ENCODE results near the gene SETD1A.

SETD1A gene

DNA sequence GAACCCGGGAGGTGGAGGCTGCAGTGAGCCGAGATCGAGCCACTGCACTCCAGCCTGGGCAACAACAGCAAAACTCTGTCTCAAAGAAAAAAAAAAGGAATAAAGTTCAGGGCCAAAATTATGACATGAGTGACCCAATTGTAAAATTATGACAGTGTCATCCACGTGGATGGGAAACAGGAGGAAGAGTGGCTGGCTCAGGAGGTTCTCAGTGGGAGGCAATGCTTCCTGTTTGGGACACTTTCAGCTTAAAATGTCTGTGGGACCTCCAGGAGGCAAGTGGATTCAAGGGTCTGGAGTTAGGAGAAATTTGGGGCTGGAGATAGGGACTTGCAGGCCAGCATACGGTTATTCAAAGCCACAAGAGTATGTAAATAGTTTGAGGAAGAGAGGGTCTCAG lies 67.8 kb downstream of the SETD1A start:
- DNase-seq: no peak

DNA sequence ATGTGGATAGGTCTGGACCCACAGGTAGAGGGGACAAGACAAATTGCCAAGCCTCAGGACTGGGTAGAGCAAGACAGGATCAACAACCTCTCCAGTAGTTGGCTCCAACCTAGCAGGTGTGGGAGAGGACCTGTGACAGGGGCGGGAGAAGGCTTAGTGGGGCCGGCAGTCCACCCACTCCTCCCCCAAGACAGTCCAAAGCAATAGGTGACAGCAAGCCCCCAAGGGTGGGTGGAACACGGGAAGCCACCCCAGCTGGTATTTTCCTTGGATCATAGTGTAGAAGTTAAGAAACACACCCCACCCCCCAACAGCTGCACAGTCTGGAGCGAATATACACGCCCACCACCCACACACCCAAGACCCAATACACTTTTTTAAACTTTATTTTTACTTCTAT lies 71.7 kb downstream of the SETD1A start:
- DNase-seq: no peak

DNA sequence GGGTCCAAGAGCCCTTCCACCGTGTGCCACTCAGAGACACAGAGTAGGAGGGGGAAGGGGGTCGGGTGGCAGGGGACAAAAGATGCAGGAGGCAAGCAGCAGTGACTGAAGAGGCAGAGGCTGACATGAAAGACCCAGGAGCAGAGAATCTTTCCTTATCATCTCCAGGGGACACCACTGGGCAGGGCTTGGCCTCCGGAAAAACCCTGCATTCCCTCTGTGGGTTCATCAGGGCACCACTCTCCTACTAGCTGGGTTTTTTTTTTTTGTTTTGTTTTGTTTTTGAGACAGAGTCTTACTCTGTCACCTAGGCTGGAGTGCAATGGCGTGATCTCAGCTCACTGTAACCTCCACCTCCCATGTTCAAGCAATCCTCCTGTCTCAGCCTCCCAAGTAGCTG lies 73.7 kb downstream of the SETD1A start:
- DNase-seq: no peak

DNA sequence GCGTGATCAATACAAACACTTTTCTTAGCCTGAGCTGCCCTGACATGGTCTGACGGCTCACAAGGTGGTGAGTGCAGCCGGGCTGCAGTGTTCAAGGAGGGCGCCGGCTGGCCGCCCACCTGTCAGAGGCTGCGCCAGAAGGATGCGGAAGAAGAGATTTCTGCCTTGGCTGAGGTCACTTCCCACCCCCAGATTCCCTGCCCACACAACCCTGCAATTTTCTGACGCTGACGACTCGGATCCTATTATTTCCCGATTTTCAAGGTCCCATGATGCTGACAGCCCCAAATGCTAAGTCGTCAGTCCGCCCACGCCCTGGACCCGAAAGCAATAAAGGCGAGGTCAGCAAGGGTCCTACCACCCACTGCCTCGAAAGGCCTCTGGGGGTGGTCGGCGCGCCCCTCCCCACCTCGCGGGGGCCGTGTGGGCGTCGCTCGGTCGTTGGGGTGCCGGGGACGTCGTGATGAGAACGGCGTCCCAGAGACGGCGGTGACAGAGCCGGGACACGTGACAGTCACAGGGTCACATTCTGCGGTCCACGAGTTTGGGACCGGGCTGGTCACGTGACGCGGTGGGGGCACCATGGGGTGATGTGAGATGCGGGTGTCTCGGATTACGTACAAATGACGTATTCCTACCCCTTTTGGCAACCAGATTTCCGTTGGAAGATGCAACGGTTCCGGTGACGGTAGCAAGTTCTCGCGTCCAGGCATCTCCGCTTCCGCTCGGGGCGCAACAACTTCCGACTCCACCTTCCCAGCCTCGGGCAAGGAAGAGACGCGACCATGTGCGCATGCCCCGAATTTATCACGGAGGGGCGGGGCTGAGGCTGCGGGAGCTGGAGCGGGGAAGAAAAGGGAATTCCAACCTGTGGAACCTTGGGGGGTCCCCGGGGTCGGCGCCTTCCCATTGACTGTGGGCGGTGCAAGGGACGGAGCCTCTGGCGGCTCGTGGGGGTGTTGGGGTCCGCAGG lies 75.5 kb downstream of the SETD1A start, which contains the start of gene STX4:
STX4 (plus strand) TSS at position 823 of the 973 bp plus-strand sequence. CDS start 248 bp downstream, outside the sequence.
- peak; percentile 82 for DNase-seq

DNA sequence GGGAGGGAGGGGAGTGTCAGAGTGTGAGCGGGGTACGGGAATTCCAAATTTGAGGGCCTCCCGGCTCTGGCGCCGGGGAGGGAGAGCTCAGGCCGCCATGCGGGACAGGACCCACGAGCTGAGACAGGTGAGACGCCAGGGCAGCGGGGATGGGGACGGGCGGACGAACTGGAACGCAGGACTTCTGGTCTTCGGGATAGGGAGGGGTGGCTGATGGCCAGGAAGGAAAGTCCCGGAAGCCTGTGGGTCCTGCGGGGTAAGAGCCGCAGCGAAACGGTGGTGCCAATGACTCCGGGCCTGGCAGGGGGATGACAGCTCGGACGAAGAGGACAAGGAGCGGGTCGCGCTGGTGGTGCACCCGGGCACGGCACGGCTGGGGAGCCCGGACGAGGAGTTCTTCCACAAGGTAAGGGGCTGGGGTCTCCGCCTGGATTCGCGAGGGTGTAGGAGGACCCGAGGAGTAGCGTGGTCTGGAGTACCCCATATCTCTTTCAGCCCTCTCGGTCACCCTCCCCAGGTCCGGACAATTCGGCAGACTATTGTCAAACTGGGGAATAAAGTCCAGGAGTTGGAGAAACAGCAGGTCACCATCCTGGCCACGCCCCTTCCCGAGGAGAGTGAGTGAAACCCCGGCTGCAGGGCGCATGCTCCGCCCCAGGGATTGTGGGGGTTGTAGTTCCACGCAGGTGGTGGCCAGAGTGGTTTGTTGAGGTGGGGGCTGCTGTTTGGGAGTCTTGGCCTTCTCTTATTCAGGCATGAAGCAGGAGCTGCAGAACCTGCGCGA lies 76.3 kb downstream of the SETD1A start:
- DNase-seq: peak; percentile 35
